ENCODE data around the gene SDF2. TPM values are rescaled to one million over a fixed set of nuclear protein-coding genes. Genes with fewer than 3 reads are reported as not detected.

SDF2 gene
- total and polyA plus RNA-seq, 9 of the 15 experiments (the other 6 are each of a cell fraction or from before 2014, with no cell fraction given), result 41.2 to 132 (median 65.6) TPM

DNA sequence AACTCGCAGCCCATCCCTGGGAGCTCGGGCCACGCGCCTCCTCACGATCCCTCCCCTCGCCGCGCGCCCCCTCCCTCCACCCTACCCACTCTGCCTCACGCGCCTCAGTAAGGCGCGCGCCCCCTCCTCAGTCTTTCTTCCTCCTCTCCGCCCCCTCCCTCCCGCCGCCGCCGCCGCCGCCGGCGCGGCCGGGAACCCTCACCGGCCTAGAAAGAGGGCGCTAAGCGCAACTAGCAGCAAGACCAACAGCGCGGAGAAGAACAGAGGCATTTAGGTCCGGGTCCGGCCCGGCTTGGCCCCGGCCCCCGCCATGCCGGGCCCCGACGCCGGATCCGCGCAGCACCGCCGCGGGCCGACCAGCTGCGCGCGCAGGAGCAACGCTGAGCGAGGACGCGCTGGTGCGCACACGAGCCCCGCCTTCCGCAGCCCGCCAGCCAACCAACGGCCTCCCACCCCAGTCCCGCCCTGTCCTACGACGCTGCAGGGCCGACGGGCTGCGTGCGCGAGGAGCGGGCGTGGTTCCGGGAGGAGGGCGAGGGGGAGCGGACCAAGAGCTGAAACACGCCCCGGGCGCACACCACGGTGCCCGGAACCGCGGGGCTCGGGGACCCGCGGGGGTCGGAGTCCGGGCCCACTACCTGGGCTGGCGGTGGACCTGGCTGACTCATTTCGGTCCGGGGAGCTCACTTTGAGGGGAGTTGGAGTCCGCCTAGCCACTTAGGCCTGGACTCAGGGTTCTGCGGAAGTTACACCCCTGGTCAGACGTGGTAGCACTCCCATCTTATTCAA is 16.7 kb downstream of the SDF2 start, which contains the start of gene BLTP2 (continued):
- TF ChIP-seq, protein P1, sequence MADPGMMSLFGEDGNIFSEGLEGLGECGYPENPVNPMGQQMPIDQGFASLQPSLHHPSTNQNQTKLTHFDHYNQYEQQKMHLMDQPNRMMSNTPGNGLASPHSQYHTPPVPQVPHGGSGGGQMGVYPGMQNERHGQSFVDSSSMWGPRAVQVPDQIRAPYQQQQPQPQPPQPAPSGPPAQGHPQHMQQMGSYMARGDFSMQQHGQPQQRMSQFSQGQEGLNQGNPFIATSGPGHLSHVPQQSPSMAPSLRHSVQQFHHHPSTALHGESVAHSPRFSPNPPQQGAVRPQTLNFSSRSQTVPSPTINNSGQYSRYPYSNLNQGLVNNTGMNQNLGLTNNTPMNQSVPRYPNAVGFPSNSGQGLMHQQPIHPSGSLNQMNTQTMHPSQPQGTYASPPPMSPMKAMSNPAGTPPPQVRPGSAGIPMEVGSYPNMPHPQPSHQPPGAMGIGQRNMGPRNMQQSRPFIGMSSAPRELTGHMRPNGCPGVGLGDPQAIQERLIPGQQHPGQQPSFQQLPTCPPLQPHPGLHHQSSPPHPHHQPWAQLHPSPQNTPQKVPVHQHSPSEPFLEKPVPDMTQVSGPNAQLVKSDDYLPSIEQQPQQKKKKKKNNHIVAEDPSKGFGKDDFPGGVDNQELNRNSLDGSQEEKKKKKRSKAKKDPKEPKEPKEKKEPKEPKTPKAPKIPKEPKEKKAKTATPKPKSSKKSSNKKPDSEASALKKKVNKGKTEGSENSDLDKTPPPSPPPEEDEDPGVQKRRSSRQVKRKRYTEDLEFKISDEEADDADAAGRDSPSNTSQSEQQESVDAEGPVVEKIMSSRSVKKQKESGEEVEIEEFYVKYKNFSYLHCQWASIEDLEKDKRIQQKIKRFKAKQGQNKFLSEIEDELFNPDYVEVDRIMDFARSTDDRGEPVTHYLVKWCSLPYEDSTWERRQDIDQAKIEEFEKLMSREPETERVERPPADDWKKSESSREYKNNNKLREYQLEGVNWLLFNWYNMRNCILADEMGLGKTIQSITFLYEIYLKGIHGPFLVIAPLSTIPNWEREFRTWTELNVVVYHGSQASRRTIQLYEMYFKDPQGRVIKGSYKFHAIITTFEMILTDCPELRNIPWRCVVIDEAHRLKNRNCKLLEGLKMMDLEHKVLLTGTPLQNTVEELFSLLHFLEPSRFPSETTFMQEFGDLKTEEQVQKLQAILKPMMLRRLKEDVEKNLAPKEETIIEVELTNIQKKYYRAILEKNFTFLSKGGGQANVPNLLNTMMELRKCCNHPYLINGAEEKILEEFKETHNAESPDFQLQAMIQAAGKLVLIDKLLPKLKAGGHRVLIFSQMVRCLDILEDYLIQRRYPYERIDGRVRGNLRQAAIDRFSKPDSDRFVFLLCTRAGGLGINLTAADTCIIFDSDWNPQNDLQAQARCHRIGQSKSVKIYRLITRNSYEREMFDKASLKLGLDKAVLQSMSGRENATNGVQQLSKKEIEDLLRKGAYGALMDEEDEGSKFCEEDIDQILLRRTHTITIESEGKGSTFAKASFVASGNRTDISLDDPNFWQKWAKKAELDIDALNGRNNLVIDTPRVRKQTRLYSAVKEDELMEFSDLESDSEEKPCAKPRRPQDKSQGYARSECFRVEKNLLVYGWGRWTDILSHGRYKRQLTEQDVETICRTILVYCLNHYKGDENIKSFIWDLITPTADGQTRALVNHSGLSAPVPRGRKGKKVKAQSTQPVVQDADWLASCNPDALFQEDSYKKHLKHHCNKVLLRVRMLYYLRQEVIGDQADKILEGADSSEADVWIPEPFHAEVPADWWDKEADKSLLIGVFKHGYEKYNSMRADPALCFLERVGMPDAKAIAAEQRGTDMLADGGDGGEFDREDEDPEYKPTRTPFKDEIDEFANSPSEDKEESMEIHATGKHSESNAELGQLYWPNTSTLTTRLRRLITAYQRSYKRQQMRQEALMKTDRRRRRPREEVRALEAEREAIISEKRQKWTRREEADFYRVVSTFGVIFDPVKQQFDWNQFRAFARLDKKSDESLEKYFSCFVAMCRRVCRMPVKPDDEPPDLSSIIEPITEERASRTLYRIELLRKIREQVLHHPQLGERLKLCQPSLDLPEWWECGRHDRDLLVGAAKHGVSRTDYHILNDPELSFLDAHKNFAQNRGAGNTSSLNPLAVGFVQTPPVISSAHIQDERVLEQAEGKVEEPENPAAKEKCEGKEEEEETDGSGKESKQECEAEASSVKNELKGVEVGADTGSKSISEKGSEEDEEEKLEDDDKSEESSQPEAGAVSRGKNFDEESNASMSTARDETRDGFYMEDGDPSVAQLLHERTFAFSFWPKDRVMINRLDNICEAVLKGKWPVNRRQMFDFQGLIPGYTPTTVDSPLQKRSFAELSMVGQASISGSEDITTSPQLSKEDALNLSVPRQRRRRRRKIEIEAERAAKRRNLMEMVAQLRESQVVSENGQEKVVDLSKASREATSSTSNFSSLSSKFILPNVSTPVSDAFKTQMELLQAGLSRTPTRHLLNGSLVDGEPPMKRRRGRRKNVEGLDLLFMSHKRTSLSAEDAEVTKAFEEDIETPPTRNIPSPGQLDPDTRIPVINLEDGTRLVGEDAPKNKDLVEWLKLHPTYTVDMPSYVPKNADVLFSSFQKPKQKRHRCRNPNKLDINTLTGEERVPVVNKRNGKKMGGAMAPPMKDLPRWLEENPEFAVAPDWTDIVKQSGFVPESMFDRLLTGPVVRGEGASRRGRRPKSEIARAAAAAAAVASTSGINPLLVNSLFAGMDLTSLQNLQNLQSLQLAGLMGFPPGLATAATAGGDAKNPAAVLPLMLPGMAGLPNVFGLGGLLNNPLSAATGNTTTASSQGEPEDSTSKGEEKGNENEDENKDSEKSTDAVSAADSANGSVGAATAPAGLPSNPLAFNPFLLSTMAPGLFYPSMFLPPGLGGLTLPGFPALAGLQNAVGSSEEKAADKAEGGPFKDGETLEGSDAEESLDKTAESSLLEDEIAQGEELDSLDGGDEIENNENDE (IDR thresholded peaks at IDR 0.05; ENCODE audit: low read depth, low read length), result no peak
- peak; percentile 61; the same call in 1 of the 2 replicates for TF ChIP-seq LARP7 (IDR thresholded peaks at IDR 0.05)
- no peak; the same call in 1 of the 2 replicates for TF ChIP-seq FOXJ2 (tag; IDR thresholded peaks at IDR 0.05)
- TF ChIP-seq NBN (IDR thresholded peaks at IDR 0.05; ENCODE audit: low read depth), result peak; percentile 41
- TF ChIP-seq, protein P2, sequence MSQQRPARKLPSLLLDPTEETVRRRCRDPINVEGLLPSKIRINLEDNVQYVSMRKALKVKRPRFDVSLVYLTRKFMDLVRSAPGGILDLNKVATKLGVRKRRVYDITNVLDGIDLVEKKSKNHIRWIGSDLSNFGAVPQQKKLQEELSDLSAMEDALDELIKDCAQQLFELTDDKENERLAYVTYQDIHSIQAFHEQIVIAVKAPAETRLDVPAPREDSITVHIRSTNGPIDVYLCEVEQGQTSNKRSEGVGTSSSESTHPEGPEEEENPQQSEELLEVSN (IDR thresholded peaks at IDR 0.05; ENCODE audit: borderline replicate concordance in 1 of 2, extremely low read depth in 1 of 2, insufficient read depth in 1 of 2, insufficient read length in 1 of 2, low read depth in 1 of 2, low read length in 1 of 2, poor library complexity in 1 of 2, severe bottlenecking in 1 of 2), result peak; percentile 79 to 82
- TF ChIP-seq, protein P3, sequence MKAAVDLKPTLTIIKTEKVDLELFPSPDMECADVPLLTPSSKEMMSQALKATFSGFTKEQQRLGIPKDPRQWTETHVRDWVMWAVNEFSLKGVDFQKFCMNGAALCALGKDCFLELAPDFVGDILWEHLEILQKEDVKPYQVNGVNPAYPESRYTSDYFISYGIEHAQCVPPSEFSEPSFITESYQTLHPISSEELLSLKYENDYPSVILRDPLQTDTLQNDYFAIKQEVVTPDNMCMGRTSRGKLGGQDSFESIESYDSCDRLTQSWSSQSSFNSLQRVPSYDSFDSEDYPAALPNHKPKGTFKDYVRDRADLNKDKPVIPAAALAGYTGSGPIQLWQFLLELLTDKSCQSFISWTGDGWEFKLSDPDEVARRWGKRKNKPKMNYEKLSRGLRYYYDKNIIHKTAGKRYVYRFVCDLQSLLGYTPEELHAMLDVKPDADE (conservative IDR thresholded peaks at IDR 0.05; ENCODE audit: control insufficient read depth, low read depth, low read length), result peak; percentile 85; the same call in 1 of the 2 replicates
- no peak for TF ChIP-seq CC2D1A (IDR thresholded peaks at IDR 0.05)
- no peak for TF ChIP-seq ZNF165 (CRISPR knock-in tag; IDR thresholded peaks at IDR 0.05; ENCODE audit: borderline replicate concordance)
- TF ChIP-seq NR0B1 (IDR thresholded peaks at IDR 0.05; ENCODE audit: partially characterized antibody), result no peak
